Measurements from ENCODE around the gene RANBP17.

RANBP17 gene

GRCh38 chr5:171080186-171080938 lies 218.5 kb downstream of the RANBP17 start:
- TF ChIP-seq CTCF (IDR thresholded peaks at IDR 0.05): no peak
- Histone ChIP-seq H3K36me3 (ENCODE audit: control insufficient read depth, insufficient read depth, low read length) (no peaks in the 10 kb centered on the region), H3K4me1 (no peaks in the 10 kb centered on the region), H3K4me2 (ENCODE audit: low read length) (no peak overlapping the region), H2AFZ (no peak overlapping the region), H3K9ac (no peak overlapping the region), H3K4me3 (ENCODE audit: low read depth, low read length) (no peak overlapping the region), H3K79me2 (no peaks in the 10 kb centered on the region), H3K27ac (no peak overlapping the region), H3K9me3 (ENCODE audit: control insufficient read depth, low read length) (no peaks in the 10 kb centered on the region), H3K27me3 (ENCODE audit: control insufficient read depth, insufficient read depth, low read length) (no peaks in the 10 kb centered on the region)

- Histone ChIP-seq H3K4me1 (no peaks in the 10 kb centered on the region), H3K27me3 (ENCODE audit: control insufficient read depth, insufficient read depth, low read length) (no peaks in the 10 kb centered on the region), H3K79me2 (no peaks in the 10 kb centered on the region), H3K4me3 (ENCODE audit: low read depth, low read length) (no peak overlapping the region), H3K4me2 (ENCODE audit: low read length) (no peak overlapping the region), H2AFZ (no peak overlapping the region), H3K27ac (no peak overlapping the region), H3K9me3 (ENCODE audit: control insufficient read depth, low read length) (no peaks in the 10 kb centered on the region), H3K36me3 (ENCODE audit: control insufficient read depth, insufficient read depth, low read length) (no peaks in the 10 kb centered on the region), H3K9ac (no peak overlapping the region)
- TF ChIP-seq CTCF (IDR thresholded peaks at IDR 0.05): no peak
Measured at GRCh38 chr5:171081319-171081718, 219.5 kb downstream of the RANBP17 start.

GRCh38 chr5:171092194-171092593 lies 230.4 kb downstream of the RANBP17 start:
- Histone ChIP-seq H3K9ac (no peak overlapping the region), H3K79me2 (no peaks in the 10 kb centered on the region), H3K4me1 (no peaks in the 10 kb centered on the region), H3K4me2 (ENCODE audit: low read length) (no peak overlapping the region), H2AFZ (no peak overlapping the region), H3K4me3 (ENCODE audit: low read depth, low read length) (no peak overlapping the region), H3K27ac (no peak overlapping the region), H3K27me3 (ENCODE audit: control insufficient read depth, insufficient read depth, low read length) (no peaks in the 10 kb centered on the region), H3K36me3 (ENCODE audit: control insufficient read depth, insufficient read depth, low read length) (no peaks in the 10 kb centered on the region), H3K9me3 (ENCODE audit: control insufficient read depth, low read length) (no peaks in the 10 kb centered on the region)
- TF ChIP-seq CTCF (IDR thresholded peaks at IDR 0.05): no peak

GRCh38 chr5:171093598-171093997 lies 231.8 kb downstream of the RANBP17 start:
- H3K4me1 ChIP-seq: no peaks in the 10 kb centered on the region
- TF ChIP-seq CTCF (IDR thresholded peaks at IDR 0.05): no peak
- no peak overlapping the region for H3K9ac ChIP-seq
- no peak overlapping the region for H3K27ac ChIP-seq
- no peak overlapping the region for H2AFZ ChIP-seq
- H3K79me2 ChIP-seq: no peaks in the 10 kb centered on the region
- H3K4me2 ChIP-seq (ENCODE audit: low read length): no peak overlapping the region
- no peak overlapping the region for H3K4me3 ChIP-seq (ENCODE audit: low read depth, low read length)
- no peaks in the 10 kb centered on the region for H3K9me3 ChIP-seq (ENCODE audit: control insufficient read depth, low read length)
- no peaks in the 10 kb centered on the region for H3K36me3 ChIP-seq (ENCODE audit: control insufficient read depth, insufficient read depth, low read length)
- H3K27me3 ChIP-seq (ENCODE audit: control insufficient read depth, insufficient read depth, low read length): no peaks in the 10 kb centered on the region

GRCh38 chr5:171094356-171094755 lies 232.5 kb downstream of the RANBP17 start:
- H3K4me1 ChIP-seq: no peaks in the 10 kb centered on the region
- no peak overlapping the region for H3K4me2 ChIP-seq (ENCODE audit: low read length)
- no peak for TF ChIP-seq CTCF (IDR thresholded peaks at IDR 0.05)
- no peaks in the 10 kb centered on the region for H3K27me3 ChIP-seq (ENCODE audit: control insufficient read depth, insufficient read depth, low read length)
- H3K9me3 ChIP-seq (ENCODE audit: control insufficient read depth, low read length): no peaks in the 10 kb centered on the region
- no peak overlapping the region for H3K27ac ChIP-seq
- no peaks in the 10 kb centered on the region for H3K36me3 ChIP-seq (ENCODE audit: control insufficient read depth, insufficient read depth, low read length)
- no peak overlapping the region for H3K4me3 ChIP-seq (ENCODE audit: low read depth, low read length)
- H3K79me2 ChIP-seq: no peaks in the 10 kb centered on the region
- H3K9ac ChIP-seq: no peak overlapping the region
- no peak overlapping the region for H2AFZ ChIP-seq
